ENCODE data around the gene KCNJ1. TPM values are rescaled to one million over a fixed set of nuclear protein-coding genes. Genes with fewer than 3 reads are reported as not detected.

KCNJ1 gene
- total and polyA plus RNA-seq, 2 experiments from 2014 or later = 0.16 TPM; not detected in 1

DNA sequence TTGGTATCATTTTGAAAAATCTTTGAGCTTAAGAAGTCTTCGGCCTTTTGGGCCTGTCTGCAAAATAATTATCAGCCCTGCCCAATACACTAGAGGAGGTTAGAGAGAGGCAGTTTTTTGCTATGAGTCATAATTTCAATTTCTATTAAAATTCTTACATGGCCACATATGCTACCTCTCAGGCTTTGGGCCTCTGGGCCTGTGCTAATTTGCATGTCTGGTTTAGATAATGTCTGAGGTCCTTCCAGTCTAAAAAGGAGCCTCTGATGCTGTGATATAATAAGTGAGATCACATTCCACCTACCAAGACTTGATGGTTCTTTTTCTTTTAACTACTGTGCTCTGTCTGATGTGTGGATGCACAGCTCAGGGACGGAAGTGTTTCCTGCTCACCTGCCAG is 70.8 kb downstream of the KCNJ1 start:
- Histone ChIP-seq H3K36me3 (ENCODE audit: insufficient read depth) (no peaks in the 10 kb centered on the region), H3K9me2 (ENCODE audit: insufficient read depth) (no peaks in the 10 kb centered on the region), H2AFZ (no peak overlapping the region), H3K4me2 (no peak overlapping the region), H3K27me3 (ENCODE audit: insufficient read depth) (no peaks in the 10 kb centered on the region), H3K4me3 (no peak overlapping the region), H3K4me1 (ENCODE audit: insufficient read depth) (no peaks in the 10 kb centered on the region), H3K79me2 (replicated peaks; ENCODE audit: insufficient read depth) (no peaks in the 10 kb centered on the region), H3F3A (replicated peaks; ENCODE audit: low read depth) (no peaks in the 10 kb centered on the region), H4K20me1 (replicated peaks; ENCODE audit: insufficient read depth) (no peaks in the 10 kb centered on the region), H3K27ac (ENCODE audit: low read depth) (no peak overlapping the region)
- DNase-seq (ENCODE audit: low spot score) = no peak
- H3K27ac Mint-ChIP-seq = no peak overlapping the region
- no peak overlapping the region for H3K4me3 Mint-ChIP-seq
- H3K27me3 Mint-ChIP-seq (ENCODE audit: insufficient read depth, low read depth, poor library complexity) = peaks cover 6% of the 10 kb centered on the region
- H3K4me1 Mint-ChIP-seq = no peaks in the 10 kb centered on the region
- no peak for ATAC-seq
- H3K9me3 Mint-ChIP-seq = no peaks in the 10 kb centered on the region; the same call in 2 of the 3 replicates
- TF ChIP-seq EZH2 (IDR thresholded peaks at IDR 0.05; ENCODE audit: low read depth, unreplicated experiment) (no peak), POLR2AphosphoS5 (IDR thresholded peaks at IDR 0.05; ENCODE audit: low read depth) (no peak), STAT1 (IDR thresholded peaks at IDR 0.05; ENCODE audit: unreplicated experiment) (no peak), ZNF114 (CRISPR knock-in tag; IDR thresholded peaks at IDR 0.05) (no peak), CREB1 (CRISPR knock-in tag; IDR thresholded peaks at IDR 0.05; ENCODE audit: low read depth) (no peak), EZH2phosphoT487 (IDR thresholded peaks at IDR 0.05; ENCODE audit: unreplicated experiment) (no peak), JUNB (IDR thresholded peaks at IDR 0.05; ENCODE audit: unreplicated experiment) (no peak), NANOG (IDR thresholded peaks at IDR 0.05; ENCODE audit: borderline replicate concordance) (no peak), ZNF331 (CRISPR knock-in tag; IDR thresholded peaks at IDR 0.05; ENCODE audit: low read depth) (no peak)
- TF ChIP-seq, protein P1, sequence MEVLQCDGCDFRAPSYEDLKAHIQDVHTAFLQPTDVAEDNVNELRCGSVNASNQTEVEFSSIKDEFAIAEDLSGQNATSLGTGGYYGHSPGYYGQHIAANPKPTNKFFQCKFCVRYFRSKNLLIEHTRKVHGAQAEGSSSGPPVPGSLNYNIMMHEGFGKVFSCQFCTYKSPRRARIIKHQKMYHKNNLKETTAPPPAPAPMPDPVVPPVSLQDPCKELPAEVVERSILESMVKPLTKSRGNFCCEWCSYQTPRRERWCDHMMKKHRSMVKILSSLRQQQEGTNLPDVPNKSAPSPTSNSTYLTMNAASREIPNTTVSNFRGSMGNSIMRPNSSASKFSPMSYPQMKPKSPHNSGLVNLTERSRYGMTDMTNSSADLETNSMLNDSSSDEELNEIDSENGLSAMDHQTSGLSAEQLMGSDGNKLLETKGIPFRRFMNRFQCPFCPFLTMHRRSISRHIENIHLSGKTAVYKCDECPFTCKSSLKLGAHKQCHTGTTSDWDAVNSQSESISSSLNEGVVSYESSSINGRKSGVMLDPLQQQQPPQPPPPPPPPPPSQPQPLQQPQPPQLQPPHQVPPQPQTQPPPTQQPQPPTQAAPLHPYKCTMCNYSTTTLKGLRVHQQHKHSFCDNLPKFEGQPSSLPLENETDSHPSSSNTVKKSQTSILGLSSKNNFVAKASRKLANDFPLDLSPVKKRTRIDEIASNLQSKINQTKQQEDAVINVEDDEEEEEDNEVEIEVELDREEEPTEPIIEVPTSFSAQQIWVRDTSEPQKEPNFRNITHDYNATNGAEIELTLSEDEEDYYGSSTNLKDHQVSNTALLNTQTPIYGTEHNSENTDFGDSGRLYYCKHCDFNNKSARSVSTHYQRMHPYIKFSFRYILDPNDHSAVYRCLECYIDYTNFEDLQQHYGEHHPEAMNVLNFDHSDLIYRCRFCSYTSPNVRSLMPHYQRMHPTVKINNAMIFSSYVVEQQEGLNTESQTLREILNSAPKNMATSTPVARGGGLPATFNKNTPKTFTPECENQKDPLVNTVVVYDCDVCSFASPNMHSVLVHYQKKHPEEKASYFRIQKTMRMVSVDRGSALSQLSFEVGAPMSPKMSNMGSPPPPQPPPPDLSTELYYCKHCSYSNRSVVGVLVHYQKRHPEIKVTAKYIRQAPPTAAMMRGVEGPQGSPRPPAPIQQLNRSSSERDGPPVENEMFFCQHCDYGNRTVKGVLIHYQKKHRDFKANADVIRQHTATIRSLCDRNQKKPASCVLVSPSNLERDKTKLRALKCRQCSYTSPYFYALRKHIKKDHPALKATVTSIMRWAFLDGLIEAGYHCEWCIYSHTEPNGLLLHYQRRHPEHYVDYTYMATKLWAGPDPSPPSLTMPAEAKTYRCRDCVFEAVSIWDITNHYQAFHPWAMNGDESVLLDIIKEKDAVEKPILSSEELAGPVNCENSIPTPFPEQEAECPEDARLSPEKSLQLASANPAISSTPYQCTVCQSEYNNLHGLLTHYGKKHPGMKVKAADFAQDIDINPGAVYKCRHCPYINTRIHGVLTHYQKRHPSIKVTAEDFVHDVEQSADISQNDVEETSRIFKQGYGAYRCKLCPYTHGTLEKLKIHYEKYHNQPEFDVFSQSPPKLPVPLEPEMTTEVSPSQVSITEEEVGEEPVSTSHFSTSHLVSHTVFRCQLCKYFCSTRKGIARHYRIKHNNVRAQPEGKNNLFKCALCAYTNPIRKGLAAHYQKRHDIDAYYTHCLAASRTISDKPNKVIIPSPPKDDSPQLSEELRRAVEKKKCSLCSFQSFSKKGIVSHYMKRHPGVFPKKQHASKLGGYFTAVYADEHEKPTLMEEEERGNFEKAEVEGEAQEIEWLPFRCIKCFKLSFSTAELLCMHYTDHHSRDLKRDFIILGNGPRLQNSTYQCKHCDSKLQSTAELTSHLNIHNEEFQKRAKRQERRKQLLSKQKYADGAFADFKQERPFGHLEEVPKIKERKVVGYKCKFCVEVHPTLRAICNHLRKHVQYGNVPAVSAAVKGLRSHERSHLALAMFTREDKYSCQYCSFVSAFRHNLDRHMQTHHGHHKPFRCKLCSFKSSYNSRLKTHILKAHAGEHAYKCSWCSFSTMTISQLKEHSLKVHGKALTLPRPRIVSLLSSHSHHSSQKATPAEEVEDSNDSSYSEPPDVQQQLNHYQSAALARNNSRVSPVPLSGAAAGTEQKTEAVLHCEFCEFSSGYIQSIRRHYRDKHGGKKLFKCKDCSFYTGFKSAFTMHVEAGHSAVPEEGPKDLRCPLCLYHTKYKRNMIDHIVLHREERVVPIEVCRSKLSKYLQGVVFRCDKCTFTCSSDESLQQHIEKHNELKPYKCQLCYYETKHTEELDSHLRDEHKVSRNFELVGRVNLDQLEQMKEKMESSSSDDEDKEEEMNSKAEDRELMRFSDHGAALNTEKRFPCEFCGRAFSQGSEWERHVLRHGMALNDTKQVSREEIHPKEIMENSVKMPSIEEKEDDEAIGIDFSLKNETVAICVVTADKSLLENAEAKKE (CRISPR knock-in tag; IDR thresholded peaks at IDR 0.05) = no peak
- TF ChIP-seq, protein P2, sequence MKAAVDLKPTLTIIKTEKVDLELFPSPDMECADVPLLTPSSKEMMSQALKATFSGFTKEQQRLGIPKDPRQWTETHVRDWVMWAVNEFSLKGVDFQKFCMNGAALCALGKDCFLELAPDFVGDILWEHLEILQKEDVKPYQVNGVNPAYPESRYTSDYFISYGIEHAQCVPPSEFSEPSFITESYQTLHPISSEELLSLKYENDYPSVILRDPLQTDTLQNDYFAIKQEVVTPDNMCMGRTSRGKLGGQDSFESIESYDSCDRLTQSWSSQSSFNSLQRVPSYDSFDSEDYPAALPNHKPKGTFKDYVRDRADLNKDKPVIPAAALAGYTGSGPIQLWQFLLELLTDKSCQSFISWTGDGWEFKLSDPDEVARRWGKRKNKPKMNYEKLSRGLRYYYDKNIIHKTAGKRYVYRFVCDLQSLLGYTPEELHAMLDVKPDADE (IDR thresholded peaks at IDR 0.05) = no peak
- TF ChIP-seq, protein P3, sequence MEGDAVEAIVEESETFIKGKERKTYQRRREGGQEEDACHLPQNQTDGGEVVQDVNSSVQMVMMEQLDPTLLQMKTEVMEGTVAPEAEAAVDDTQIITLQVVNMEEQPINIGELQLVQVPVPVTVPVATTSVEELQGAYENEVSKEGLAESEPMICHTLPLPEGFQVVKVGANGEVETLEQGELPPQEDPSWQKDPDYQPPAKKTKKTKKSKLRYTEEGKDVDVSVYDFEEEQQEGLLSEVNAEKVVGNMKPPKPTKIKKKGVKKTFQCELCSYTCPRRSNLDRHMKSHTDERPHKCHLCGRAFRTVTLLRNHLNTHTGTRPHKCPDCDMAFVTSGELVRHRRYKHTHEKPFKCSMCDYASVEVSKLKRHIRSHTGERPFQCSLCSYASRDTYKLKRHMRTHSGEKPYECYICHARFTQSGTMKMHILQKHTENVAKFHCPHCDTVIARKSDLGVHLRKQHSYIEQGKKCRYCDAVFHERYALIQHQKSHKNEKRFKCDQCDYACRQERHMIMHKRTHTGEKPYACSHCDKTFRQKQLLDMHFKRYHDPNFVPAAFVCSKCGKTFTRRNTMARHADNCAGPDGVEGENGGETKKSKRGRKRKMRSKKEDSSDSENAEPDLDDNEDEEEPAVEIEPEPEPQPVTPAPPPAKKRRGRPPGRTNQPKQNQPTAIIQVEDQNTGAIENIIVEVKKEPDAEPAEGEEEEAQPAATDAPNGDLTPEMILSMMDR (conservative IDR thresholded peaks at IDR 0.05; ENCODE audit: low read depth in 2 of 2) = no peak
- TF ChIP-seq, protein P4, sequence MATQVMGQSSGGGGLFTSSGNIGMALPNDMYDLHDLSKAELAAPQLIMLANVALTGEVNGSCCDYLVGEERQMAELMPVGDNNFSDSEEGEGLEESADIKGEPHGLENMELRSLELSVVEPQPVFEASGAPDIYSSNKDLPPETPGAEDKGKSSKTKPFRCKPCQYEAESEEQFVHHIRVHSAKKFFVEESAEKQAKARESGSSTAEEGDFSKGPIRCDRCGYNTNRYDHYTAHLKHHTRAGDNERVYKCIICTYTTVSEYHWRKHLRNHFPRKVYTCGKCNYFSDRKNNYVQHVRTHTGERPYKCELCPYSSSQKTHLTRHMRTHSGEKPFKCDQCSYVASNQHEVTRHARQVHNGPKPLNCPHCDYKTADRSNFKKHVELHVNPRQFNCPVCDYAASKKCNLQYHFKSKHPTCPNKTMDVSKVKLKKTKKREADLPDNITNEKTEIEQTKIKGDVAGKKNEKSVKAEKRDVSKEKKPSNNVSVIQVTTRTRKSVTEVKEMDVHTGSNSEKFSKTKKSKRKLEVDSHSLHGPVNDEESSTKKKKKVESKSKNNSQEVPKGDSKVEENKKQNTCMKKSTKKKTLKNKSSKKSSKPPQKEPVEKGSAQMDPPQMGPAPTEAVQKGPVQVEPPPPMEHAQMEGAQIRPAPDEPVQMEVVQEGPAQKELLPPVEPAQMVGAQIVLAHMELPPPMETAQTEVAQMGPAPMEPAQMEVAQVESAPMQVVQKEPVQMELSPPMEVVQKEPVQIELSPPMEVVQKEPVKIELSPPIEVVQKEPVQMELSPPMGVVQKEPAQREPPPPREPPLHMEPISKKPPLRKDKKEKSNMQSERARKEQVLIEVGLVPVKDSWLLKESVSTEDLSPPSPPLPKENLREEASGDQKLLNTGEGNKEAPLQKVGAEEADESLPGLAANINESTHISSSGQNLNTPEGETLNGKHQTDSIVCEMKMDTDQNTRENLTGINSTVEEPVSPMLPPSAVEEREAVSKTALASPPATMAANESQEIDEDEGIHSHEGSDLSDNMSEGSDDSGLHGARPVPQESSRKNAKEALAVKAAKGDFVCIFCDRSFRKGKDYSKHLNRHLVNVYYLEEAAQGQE (IDR thresholded peaks at IDR 0.05; ENCODE audit: unreplicated experiment) = no peak
- H3K36me3 Mint-ChIP-seq (ENCODE audit: low read depth) = no peaks in the 10 kb centered on the region

Measured in GM23338 (cell line).